SH-SY5Y (cell line): Measurements from ENCODE around the gene CARD10.

Experiments
- GATA2 ChIP-seq: IDR thresholded peaks from 2 replicates; pipeline ENCODE4 v1.6.1; 2011; ENCODE audit warnings: mild to moderate bottlenecking, low read depth, low read length
- GATA3 ChIP-seq: IDR thresholded peaks from 2 replicates; pipeline ENCODE4 v1.6.1; 2011; ENCODE audit warnings: low read depth, mild to moderate bottlenecking, low read length, moderate library complexity

- TF ChIP-seq GATA3: no peak
- TF ChIP-seq GATA2: no peak
Observed at GRCh38 chr22:37501610-37502341, 17.4 kb downstream of the CARD10 start.
